Smooth muscle cell (in vitro differentiated cells): Measurements from ENCODE around the gene COMMD7. TPM values are rescaled to one million over a fixed set of nuclear protein-coding genes. Genes with fewer than 3 reads are reported as not detected.
A peak's percentile ranks its signal among the peaks of the same experiment; 100 is the strongest.

ENCODE experiments used
- DNase-seq: peaks from one replicate; lab custom pipeline; 2025; ENCODE audit not compliant: unreplicated experiment; lab: John Stamatoyannopoulos, UW
- H2AFZ ChIP-seq: fragments of 200-600 bp; sonication (generic); 2 replicates; pipeline ENCODE4 v1.6.0; 2016; ENCODE audit warnings: antibody characterized with exemption, low read depth, mild to moderate bottlenecking
- H3F3A ChIP-seq: fragments of 200-600 bp; sonication (generic); 2 replicates; pipeline ENCODE4 v1.6.0; 2017; ENCODE audit warnings: antibody characterized with exemption, low read depth
- H3K27ac ChIP-seq: fragments of 200-600 bp; sonication (generic); 2 replicates; pipeline ENCODE4 v1.5.1; 2016; ENCODE audit warnings: low read depth, mild to moderate bottlenecking
- H3K27me3 ChIP-seq: fragments of 200-600 bp; sonication (generic); 2 replicates; pipeline ENCODE4 v1.6.1; 2016; ENCODE audit warnings: low read depth, mild to moderate bottlenecking
- H3K36me3 ChIP-seq: fragments of 200-600 bp; sonication (generic); 2 replicates; pipeline ENCODE4 v1.5.1; 2016; ENCODE audit warnings: low read depth
- H3K4me1 ChIP-seq: fragments of 200-600 bp; sonication (generic); 2 replicates; pipeline ENCODE4 v1.5.1; 2016; ENCODE audit warnings: low read depth
- H3K4me2 ChIP-seq: fragments of 200-600 bp; sonication (generic); 2 replicates; pipeline ENCODE4 v1.6.0; 2016; ENCODE audit warnings: mild to moderate bottlenecking
- H3K4me3 ChIP-seq: fragments of 200-600 bp; sonication (generic); 2 replicates; pipeline ENCODE4 v1.5.1; 2016; ENCODE audit warnings: mild to moderate bottlenecking
- H3K79me2 ChIP-seq: fragments of 200-600 bp; sonication (generic); 2 replicates; pipeline ENCODE4 v1.6.0; 2016; ENCODE audit warnings: low read depth, mild to moderate bottlenecking
- H3K9ac ChIP-seq: fragments of 200-600 bp; sonication (generic); 2 replicates; pipeline ENCODE4 v1.6.0; 2016; ENCODE audit warnings: low read depth
- H3K9me3 ChIP-seq: fragments of 200-600 bp; sonication (generic); replicated peaks from 2 replicates; pipeline ENCODE4 v1.5.1; 2016; ENCODE audit warnings: low read depth
- H4K20me1 ChIP-seq: fragments of 200-600 bp; sonication (generic); 2 replicates; pipeline ENCODE4 v1.6.0; 2016; ENCODE audit warnings: low read depth
- CTCF ChIP-seq: fragments of 200-600 bp; sonication (generic); IDR thresholded peaks from 2 replicates; pipeline ENCODE4 v1.5.1; 2017; ENCODE audit warnings: borderline replicate concordance, mild to moderate bottlenecking, antibody characterized with exemption; ENCODE audit not compliant: insufficient read depth, poor library complexity, severe bottlenecking
- WGBS: methylation state at CpG from one replicate; pipeline ENCODE4 v1.1.7; 2016; ENCODE audit warnings: low lambda C conversion rate; 5-methylcytosine and 5-hydroxymethylcytosine counted together
- polyA plus RNA-seq: library from polyadenylated mRNA; unstranded; fragments of >200 nt; fragmentation: Nextera tagmentation; extraction: Ambion mirVana; gene quantifications from 2 replicates; pipeline ENCODE4 v1.2.1, GENCODE V29; 2016
- total RNA-seq: library from RNA; depleted of rRNA; stranded (reverse); fragments of >200 nt; gene quantifications from 2 replicates; pipeline ENCODE4 v1.2.3, GENCODE V29; 2014

COMMD7 gene
- total and polyA plus RNA-seq, 2 experiments from 2014 or later = 29.2 to 57.6 TPM

DNA sequence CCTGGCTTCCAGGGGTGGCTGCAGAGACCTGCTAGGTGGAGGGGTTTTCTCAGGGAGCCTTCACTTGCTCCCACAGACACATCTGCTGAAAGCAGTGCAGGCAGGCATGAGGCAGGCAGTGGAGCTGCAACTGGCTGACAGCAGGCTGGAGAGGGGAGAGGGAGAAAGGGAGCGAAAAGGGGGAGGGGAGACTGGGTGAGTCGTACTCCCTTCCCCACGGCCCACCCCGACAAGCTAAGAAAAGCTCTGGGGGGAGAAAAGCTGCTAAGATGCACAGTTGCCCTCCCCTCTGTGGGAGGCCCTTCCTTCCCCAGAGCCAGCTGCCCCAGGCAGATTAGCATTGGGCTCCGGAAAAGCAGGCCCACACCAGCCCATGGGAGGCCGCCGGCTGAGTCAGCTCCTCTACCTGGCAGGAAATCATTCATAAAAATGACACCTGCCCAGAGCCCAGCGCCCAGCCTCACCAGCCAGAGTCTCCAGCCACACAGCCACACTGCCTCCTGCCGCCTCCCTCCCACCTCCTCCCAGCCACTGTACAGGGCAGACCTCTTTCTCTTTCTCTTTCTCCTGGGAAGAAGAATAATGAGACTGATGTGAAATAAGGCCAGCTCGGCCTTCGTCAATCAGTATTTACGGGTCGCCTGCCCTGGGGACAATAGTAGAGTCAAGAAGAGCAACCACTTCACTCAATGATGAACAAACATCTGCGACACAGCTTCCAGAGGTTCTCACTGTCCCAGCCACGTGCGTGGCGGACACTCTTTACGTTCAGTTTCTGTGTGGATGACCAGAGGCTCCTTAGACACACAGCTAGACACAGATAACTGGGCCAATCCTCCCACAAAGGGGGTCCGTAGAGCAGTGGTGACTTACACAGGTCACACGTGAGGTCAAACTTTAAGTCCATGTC is 61.8 kb downstream of the COMMD7 start:
- Histone ChIP-seq H3K4me3 (no peak overlapping the region), H3F3A (peaks cover 19% of the 10 kb centered on the region), H3K36me3 (no peaks in the 10 kb centered on the region), H3K4me2 (peak overlapping the region; percentile 19), H4K20me1 (peaks cover 4% of the 10 kb centered on the region), H3K27me3 (no peaks in the 10 kb centered on the region), H3K9me3 (no peaks in the 10 kb centered on the region), H3K27ac (peak overlapping the region; percentile 5), H3K9ac (no peak overlapping the region), H3K79me2 (no peaks in the 10 kb centered on the region), H3K4me1 (peaks cover 23% of the 10 kb centered on the region), H2AFZ (no peak overlapping the region)
- no peak for TF ChIP-seq CTCF
- 45% methylated on average over 19 of the region's 20 CpGs for WGBS
- DNase-seq = no peak

DNA sequence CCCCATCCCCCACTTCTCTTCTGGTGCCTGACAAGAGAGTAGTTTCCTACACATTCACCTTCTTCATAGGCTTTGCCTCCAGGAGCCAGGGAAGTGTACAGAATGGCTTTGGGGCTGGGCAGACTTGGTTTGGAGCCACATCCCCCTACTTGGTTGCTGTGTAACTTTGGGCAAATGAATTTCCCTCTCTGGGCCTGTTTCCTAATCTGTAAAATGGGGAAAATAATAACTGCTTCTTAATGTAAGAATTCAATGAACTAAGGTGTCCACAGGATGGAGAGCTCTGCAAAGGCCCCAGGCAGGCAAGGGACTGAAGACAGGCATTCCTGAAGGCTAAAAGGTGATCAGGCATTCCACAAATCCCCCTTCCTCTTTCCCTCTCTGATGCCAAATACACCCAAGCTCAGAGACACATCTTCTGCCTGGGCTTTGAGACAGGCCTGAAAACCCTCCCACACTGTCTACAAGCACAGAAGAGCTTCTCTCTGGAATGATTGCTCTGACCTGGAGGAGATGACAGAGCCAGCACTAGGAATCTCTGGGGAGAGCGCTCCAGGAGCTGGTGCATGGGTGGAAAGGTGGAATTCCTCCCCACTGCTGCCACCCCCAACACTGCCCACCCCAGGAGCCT is 62.6 kb downstream of the COMMD7 start:
- Histone ChIP-seq H3F3A (peaks cover 19% of the 10 kb centered on the region), H3K9ac (no peak overlapping the region), H2AFZ (no peak overlapping the region), H3K4me1 (peaks cover 18% of the 10 kb centered on the region), H3K27ac (peak overlapping the region; percentile 5), H3K4me2 (peak overlapping the region; percentile 19), H3K36me3 (no peaks in the 10 kb centered on the region), H4K20me1 (peaks cover 4% of the 10 kb centered on the region), H3K4me3 (no peak overlapping the region), H3K9me3 (no peaks in the 10 kb centered on the region), H3K27me3 (no peaks in the 10 kb centered on the region), H3K79me2 (no peaks in the 10 kb centered on the region)
- TF ChIP-seq CTCF = no peak
- 64% methylated on average over 1 of the region's 1 CpG for WGBS
- no peak for DNase-seq

- H3F3A ChIP-seq = peaks cover 15% of the 10 kb centered on the region
Observed at GRCh38 chr20:32678948-32679347, 64.3 kb downstream of the COMMD7 start.

More at GRCh38 chr20:32678948-32679347, 64.3 kb downstream of the COMMD7 start:
- no peak for TF ChIP-seq CTCF
- Histone ChIP-seq H3K9ac (no peak overlapping the region), H3K79me2 (no peaks in the 10 kb centered on the region), H3K4me2 (no peak overlapping the region), H3K27me3 (no peaks in the 10 kb centered on the region), H3K27ac (no peak overlapping the region), H3K4me1 (peaks cover 18% of the 10 kb centered on the region), H4K20me1 (peaks cover 4% of the 10 kb centered on the region), H2AFZ (no peak overlapping the region), H3K36me3 (no peaks in the 10 kb centered on the region), H3K9me3 (no peaks in the 10 kb centered on the region), H3K4me3 (no peak overlapping the region)
- no peak for DNase-seq
- WGBS = 86% methylated on average over 6 of the region's 6 CpGs
